GM12874 (cell line): ENCODE results near the gene GPC3.

Experiments
- CTCF ChIP-seq: IDR thresholded peaks from 2 replicates; pipeline ENCODE4 v1.5.1; 2011; ENCODE audit warnings: low read depth, mild to moderate bottlenecking, control low read depth, low read length, moderate library complexity; ENCODE audit not compliant: insufficient read depth

Gene GPC3

GRCh38 chrX:133516686-133517085 lies 468.7 kb downstream of the GPC3 start:
- no peak for TF ChIP-seq CTCF

DNA sequence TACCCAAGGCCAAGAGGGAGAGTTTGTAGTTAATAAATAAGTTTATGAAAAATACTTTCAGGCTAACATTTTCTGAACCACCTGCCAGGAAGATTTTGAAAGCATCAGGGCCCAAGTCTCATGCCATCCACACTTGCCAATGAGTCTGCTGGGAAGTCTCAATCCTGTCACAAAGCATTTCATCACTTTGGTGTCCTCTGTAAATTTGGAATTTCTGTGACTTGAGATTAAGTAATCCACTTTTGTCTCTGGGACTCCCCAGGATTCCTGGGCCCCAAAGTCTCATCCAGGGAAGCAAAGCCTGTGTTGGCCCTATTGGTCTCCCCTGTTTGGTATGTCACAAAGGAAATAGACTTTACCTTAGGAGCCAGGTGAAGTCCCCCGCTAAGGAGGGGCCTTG lies 470.9 kb downstream of the GPC3 start:
- TF ChIP-seq CTCF = no peak

GRCh38 chrX:133513123-133513522 lies 472.3 kb downstream of the GPC3 start:
- TF ChIP-seq CTCF = no peak

- no peak for TF ChIP-seq CTCF
Measured at GRCh38 chrX:133511041-133511440, 474.4 kb downstream of the GPC3 start.

GRCh38 chrX:133497356-133497755 lies 488.0 kb downstream of the GPC3 start:
- no peak for TF ChIP-seq CTCF

- TF ChIP-seq CTCF = no peak
Measured at GRCh38 chrX:133495464-133496391, 489.7 kb downstream of the GPC3 start.

DNA sequence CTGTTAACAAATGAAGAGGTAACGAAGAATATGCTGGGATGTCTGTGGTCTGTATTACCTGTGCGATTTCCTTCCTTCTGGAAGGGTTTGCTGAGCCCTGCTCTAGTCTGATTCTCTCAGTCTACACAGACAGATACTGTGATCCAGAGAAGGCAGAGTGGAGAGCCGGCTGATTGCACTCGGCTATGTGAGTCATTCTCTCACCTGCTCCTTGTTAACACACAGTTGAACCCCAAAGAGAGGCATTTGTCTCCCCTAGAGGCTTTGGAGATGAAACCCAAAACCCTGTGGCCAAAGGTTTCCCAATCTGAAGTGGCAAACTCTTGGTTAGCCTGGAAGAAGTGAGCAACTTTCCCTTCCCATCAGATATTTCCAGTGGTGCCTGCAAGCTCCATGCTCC lies 492.0 kb downstream of the GPC3 start:
- no peak for TF ChIP-seq CTCF
